Aorta (tissue), 5 donors: ENCODE measurements around the gene KLHL20. TPM values are rescaled to one million over a fixed set of nuclear protein-coding genes. Genes with fewer than 3 reads are reported as not detected.

ENCODE experiments used
- ATAC-seq: fragments of 200-7000 bp; cut with Tn5 transposase; one replicate; pipeline ENCODE4 v1.9.1; 2022; ENCODE audit warnings: moderate library complexity; ENCODE audit not compliant: low FRiP score
- DNase-seq, 2 donors: peaks; one replicate each; pipeline ENCODE4 v3.0.0-alpha.2; 2020
- H3K27ac ChIP-seq, 2 donors: one replicate each; pipeline ENCODE4 v1.5.1; 2013; ENCODE audit warnings: low read length in 2 of 2, mild to moderate bottlenecking in 2 of 2, moderate library complexity in 2 of 2, control low read depth in 1 of 2, inconsistent platforms in 1 of 2, low read depth in 1 of 2
- H3K27me3 ChIP-seq, 2 donors: one replicate each; pipeline ENCODE4 v1.6.1; 2013; ENCODE audit warnings: control low read depth in 1 of 2, low read length in 1 of 2, mild to moderate bottlenecking in 1 of 2, moderate library complexity in 1 of 2; ENCODE audit not compliant: insufficient read depth in 2 of 2, control insufficient read depth in 1 of 2
- H3K36me3 ChIP-seq, 2 donors: one replicate each; pipeline ENCODE4 v1.6.1; 2013; ENCODE audit warnings: control low read depth in 1 of 2, low read length in 1 of 2, mild to moderate bottlenecking in 1 of 2; ENCODE audit not compliant: insufficient read depth in 2 of 2, control insufficient read depth in 1 of 2
- H3K4me1 ChIP-seq, 2 donors: one replicate each; pipeline ENCODE4 v1.6.1; 2013; ENCODE audit warnings: low read length in 2 of 2, control low read depth in 1 of 2, mild to moderate bottlenecking in 1 of 2, moderate library complexity in 1 of 2; ENCODE audit not compliant: insufficient read depth in 2 of 2, control insufficient read depth in 1 of 2
- H3K4me3 ChIP-seq, 2 donors: one replicate each; pipeline ENCODE4 v1.5.1; 2013; ENCODE audit warnings: low read length in 2 of 2, control low read depth in 1 of 2, mild to moderate bottlenecking in 1 of 2
- H3K9me3 ChIP-seq: one replicate; pipeline ENCODE4 v1.6.1; 2013; ENCODE audit warnings: mild to moderate bottlenecking, low read length; ENCODE audit not compliant: control insufficient read depth
- WGBS, 2 donors: extraction: QIAGEN DNeasy Blood & Tissue Kit; methylation state at CpG; one replicate each; pipeline ENCODE4 v1.1.7; 2013; 5-methylcytosine and 5-hydroxymethylcytosine counted together
- intact Hi-C, 2 donors: fragments of 100-400 bp; cut with DNase I; formaldehyde crosslinking; loops; one replicate each; pipeline versions ENCODE4 v1.14.2 to v1.15.0; 2022
- polyA plus RNA-seq, 2 donors: library from polyadenylated mRNA; stranded (reverse); fragments of 200-250 nt; gene quantifications; one replicate each; pipeline ENCODE4 v1.2.3, GENCODE V29; 2013
- total RNA-seq, 2 donors: library from RNA; stranded (reverse); fragmentation: NEBNext Ultra II Directional; extraction: Animal tissue kit (Norgen Biotek cat#: 25700); gene quantifications; one replicate each; pipeline ENCODE4 v1.2.1, GENCODE V29; 2021
- donor health status: healthy with polysubstance abuse.
- donor health status: Bipolar disorder and iron deficiency.
- donor health status: DM: no; HTN: no; CAD: no.
- donor health status: DM: no; HTN: no; CAD: no.
- donor health status: DM: yes; HTN: yes; CAD: no.

The KLHL20 gene
- total and polyA plus RNA-seq, 4 donors = 13.3 to 35.2 (median 23.0) TPM

GRCh38 chr1:173827611-173828010, 112.8 kb downstream of the KLHL20 start:
- no peak overlapping the region for H3K4me3 ChIP-seq
- DNase-seq (no peak), ATAC-seq (no peak)
- no peaks in the 10 kb centered on the region for H3K27me3 ChIP-seq
- WGBS, 2 donors = 70 to 73% methylated on average over 2 of the region's 2 CpGs
- peaks cover 0 to 2% of the 10 kb centered on the region in 2 donors for H3K4me1 ChIP-seq
- intact Hi-C loops = loop anchor here in 1 of 2 donors (5.0 kb wide), 1 partner anchor 350 kb away; the partner anchor contains the start of gene PRDX6
- no peak overlapping the region for H3K27ac ChIP-seq
- H3K36me3 ChIP-seq = no peaks in the 10 kb centered on the region
- no peaks in the 10 kb centered on the region for H3K9me3 ChIP-seq

GRCh38 chr1:173832748-173833147, 118.0 kb downstream of the KLHL20 start:
- WGBS, 2 donors = 98 to 100% methylated on average over 1 of the region's 1 CpG
- DNase-seq (no peak), ATAC-seq (no peak)
- intact Hi-C loops = no loop called here
- no peak overlapping the region for H3K27ac ChIP-seq
- no peaks in the 10 kb centered on the region for H3K36me3 ChIP-seq
- no peaks in the 10 kb centered on the region for H3K9me3 ChIP-seq
- no peak overlapping the region for H3K4me3 ChIP-seq
- H3K4me1 ChIP-seq = no peaks in the 10 kb centered on the region
- H3K27me3 ChIP-seq = no peaks in the 10 kb centered on the region

Other genes starting within 250 kb of the KLHL20 start
- 100 to 1,000 TPM; 130 to 170 TPM for gene PRDX6, start 237.6 kb upstream of the KLHL20 start, total RNA-seq
- gene PRDX6, start 237.6 kb upstream of the KLHL20 start, polyA plus RNA-seq = 100 to 1,000 TPM; 133 to 205 TPM
- not detected for gene SLC9C2, start 111.9 kb upstream of the KLHL20 start, total RNA-seq
- not detected for gene SLC9C2, start 111.9 kb upstream of the KLHL20 start, polyA plus RNA-seq
- not detected for gene TEX50, start 79.6 kb upstream of the KLHL20 start, total RNA-seq
- gene TEX50, start 79.6 kb upstream of the KLHL20 start, polyA plus RNA-seq = not detected
- under 1 TPM; 0.33 to 0.39 TPM for gene ANKRD45, start 45.1 kb upstream of the KLHL20 start, total RNA-seq
- under 1 TPM in 1 of 2 donors, not detected in 1; 0.28 TPM for gene ANKRD45, start 45.1 kb upstream of the KLHL20 start, polyA plus RNA-seq
- 1 to 10 TPM; 8.6 to 10.0 TPM for gene DARS2, start 109.7 kb downstream of the KLHL20 start, total RNA-seq
- gene DARS2, start 109.7 kb downstream of the KLHL20 start, polyA plus RNA-seq = 1 to 10 TPM; 2.0 to 3.6 TPM
- gene CENPL, start 109.9 kb downstream of the KLHL20 start, total RNA-seq = 1 to 10 TPM; 4.5 to 4.8 TPM
- 1 to 10 TPM; 1.9 to 5.9 TPM for gene CENPL, start 109.9 kb downstream of the KLHL20 start, polyA plus RNA-seq
- 100 to 1,000 TPM; 201 to 307 TPM for gene GAS5, start 153.0 kb downstream of the KLHL20 start, total RNA-seq
- 100 to 1,000 TPM; 382 to 898 TPM for gene GAS5, start 153.0 kb downstream of the KLHL20 start, polyA plus RNA-seq
- gene ZBTB37, start 153.4 kb downstream of the KLHL20 start, total RNA-seq = 10 to 100 TPM; 14.2 to 19.9 TPM
- 1 to 10 TPM in 1 of 2 donors, under 1 TPM in 1; 0.63 to 1.9 TPM for gene ZBTB37, start 153.4 kb downstream of the KLHL20 start, polyA plus RNA-seq
- not detected for gene SERPINC1, start 202.3 kb downstream of the KLHL20 start, total RNA-seq
- under 1 TPM in 1 of 2 donors, not detected in 1; 0.25 TPM for gene SERPINC1, start 202.3 kb downstream of the KLHL20 start, polyA plus RNA-seq